Measurements from ENCODE around the gene FLYWCH2. TPM values are rescaled to one million over a fixed set of nuclear protein-coding genes. Genes with fewer than 3 reads are reported as not detected.

The FLYWCH2 gene
- total RNA-seq (2012; rRNA removed) (42.3 and 48.9 TPM in 2 replicates), polyA plus RNA-seq (2012; rRNA removed) (66.3 and 77.2 TPM in 2 replicates), Bru-seq, nascent RNA (percentile 57 among the genes with signal in this experiment), BruChase-seq, experiment 1, labeled RNA remaining after a 6-hour chase (percentile 75 among the genes with signal in this experiment), BruChase-seq, experiment 2, labeled RNA remaining after a 2-hour chase (percentile 68 among the genes with signal in this experiment)
- polyA plus RNA-seq (2012; cell fraction: cytosol; rRNA removed) = 131 and 168 TPM in 2 replicates
- polyA plus RNA-seq (2012; cell fraction: nucleus; rRNA removed; ENCODE audit: low replicate concordance) = 22.4 and 65.5 TPM in 2 replicates
- long read RNA-seq, transcript FLYWCH2-202 (4 exons, 1,036 nt) = major isoform, 18 of 27 reads
- long read RNA-seq, partial matches to known transcripts = 3 of 27 reads
- long read RNA-seq, other reads (novel, unspliced or antisense) = 5 of 27 reads

GRCh38 chr16:2882650-2883457, at the start of gene FLYWCH2:
Gene FLYWCH2, plus strand, starts transcription at chr16:2883215. Its CDS starts 13,235 bp downstream, at chr16:2896450.
- in situ Hi-C loops (cut with MboI; ENCODE audit: low sequenced_read_pairs) = no loop called here
- peak within 1 kb of the TSS; percentile 94 for H3K4me2 ChIP-seq (ENCODE audit: low read depth, low read length)

More at GRCh38 chr16:2882650-2883457, at the start of gene FLYWCH2:
- Histone ChIP-seq H2BK20ac (ENCODE audit: low read depth, low read length) (no peak within 1 kb of the TSS), H2BK5ac (ENCODE audit: low read depth, low read length, poor library complexity, severe bottlenecking) (peak within 1 kb of the TSS; percentile 77), H4K91ac (ENCODE audit: insufficient read depth, low read depth, low read length) (peak within 1 kb of the TSS; percentile 73), H3K18ac (ENCODE audit: low read depth, low read length) (peak within 1 kb of the TSS; percentile 12; the same call in 1 of the 2 replicates), H3K4me3 (ENCODE audit: insufficient read depth, low read depth, low read length) (peak within 1 kb of the TSS; percentile 49), H3K9ac (ENCODE audit: low read depth, low read length) (peak within 1 kb of the TSS; percentile 75), H3K56ac (ENCODE audit: extremely low read depth, insufficient read depth, low read length) (peak within 1 kb of the TSS; percentile 57), H3K9me3 (ENCODE audit: control insufficient read depth, insufficient read depth, low read length) (no peaks in the 10 kb centered on the region; the same call in 1 of the 2 replicates), H3K27ac (ENCODE audit: insufficient read depth, low read length) (peak within 1 kb of the TSS; percentile 83), H3K4me1 (ENCODE audit: control insufficient read depth, insufficient read depth, low read length) (peaks cover 4% of the 10 kb centered on the region), H3K27me3 (ENCODE audit: control insufficient read depth, insufficient read depth, low read length) (no peaks in the 10 kb centered on the region), H2AFZ (replicated peaks; ENCODE audit: low read length, poor library complexity) (peak within 1 kb of the TSS; percentile 98), H3K4ac (ENCODE audit: low read depth, low read length) (peak within 1 kb of the TSS; percentile 83), H3K9me1 (ENCODE audit: insufficient read depth, low read length) (peaks cover 4% of the 10 kb centered on the region; the same call in 1 of the 2 replicates), H3K36me3 (ENCODE audit: control insufficient read depth, insufficient read depth, low read length) (no peaks in the 10 kb centered on the region), H3K79me1 (ENCODE audit: low read depth in 1 of 2, low read length in 2 of 2) (peaks cover 9 to 23% of the 10 kb centered on the region in 2 experiments), H4K8ac (ENCODE audit: low read depth in 2 of 2, low read length in 2 of 2) (peak within 1 kb of the TSS; percentile 59 to 91), H4K5ac (ENCODE audit: low read depth, low read length) (peak within 1 kb of the TSS; percentile 34; the same call in 1 of the 2 replicates), H2BK15ac (ENCODE audit: low read depth, low read length) (peak within 1 kb of the TSS; percentile 25; the same call in 1 of the 3 replicates), H3K14ac (replicated peaks; ENCODE audit: low read depth, low read length) (peak within 1 kb of the TSS; percentile 66), H2AK9ac (replicated peaks; ENCODE audit: low read depth, low read length, poor library complexity) (peak within 1 kb of the TSS; percentile 86), H2AK5ac (ENCODE audit: low read depth, low read length) (peak within 1 kb of the TSS; percentile 83), H3K23ac (ENCODE audit: low read depth, low read length) (peak within 1 kb of the TSS; percentile 87), H2BK120ac (ENCODE audit: low read depth, low read length) (no peak within 1 kb of the TSS), H4K20me1 (ENCODE audit: insufficient read depth, low read length) (no peaks in the 10 kb centered on the region)
- CTCF ChIA-PET = interaction anchor here (1.0 to 1.2 kb wide), 3 partner anchors 24 to 87 kb away, joined by 3 to 5 read pairs (median 5); partner anchors contain the start of gene PAQR4
- peak; percentile 98 for DNase-seq
- ATAC-seq (ENCODE audit: low read depth) = peak; percentile 97
- WGBS, 2 experiments (ENCODE audit: extremely low coverage in 2 of 2, insufficient read length in 1 of 2) = 1% methylated on average over 21 of the region's 73 CpGs; no CpG with 5 or more reads in 1 of the 2 experiments
- no TSS peak for BruUV-seq (replicated peaks)
- dilution Hi-C loops (cut with HindIII; ENCODE audit: low sequenced_read_pairs, unreplicated experiment) (no loop called here), intact Hi-C loops (cut with micrococcal nuclease) (loop anchor here (1.0 kb wide), 1 partner anchor 21 kb away; no protein-coding TSS in a partner anchor)
- TF ChIP-seq FOS (IDR thresholded peaks at IDR 0.05; ENCODE audit: low read depth, low read length) = peak; percentile 36; the same call in 1 of the 2 replicates
- peak; percentile 80; the same call in 1 of the 2 replicates for TF ChIP-seq BHLHE40 (IDR thresholded peaks at IDR 0.05; ENCODE audit: low read depth, low read length)
- peak; percentile 70; the same call in 1 of the 2 replicates for TF ChIP-seq MAZ (IDR thresholded peaks at IDR 0.05; ENCODE audit: borderline replicate concordance, low read depth, low read length)
- TF ChIP-seq USF2 (IDR thresholded peaks at IDR 0.05; ENCODE audit: low read depth, low read length) = peak; percentile 61
- no peak for TF ChIP-seq ELK1 (IDR thresholded peaks at IDR 0.05; ENCODE audit: borderline replicate concordance, low read depth, low read length)
- TF ChIP-seq RAD21 (IDR thresholded peaks at IDR 0.05; ENCODE audit: low read length) = no peak
- no peak for TF ChIP-seq RCOR1 (IDR thresholded peaks at IDR 0.05; ENCODE audit: insufficient replicate concordance, low read length)
- TF ChIP-seq MXI1 (IDR thresholded peaks at IDR 0.05; ENCODE audit: borderline replicate concordance, low read depth, low read length) = peak; percentile 26; the same call in 1 of the 2 replicates
- TF ChIP-seq RFX5 (IDR thresholded peaks at IDR 0.05; ENCODE audit: low read depth, low read length) = 0 out of 2 replicates have a peak, but pooled peaks have one; percentile 30
- no peak for TF ChIP-seq CHD1 (IDR thresholded peaks at IDR 0.05; ENCODE audit: low read depth, low read length)
- TF ChIP-seq POLR2A (IDR thresholded peaks at IDR 0.05; ENCODE audit: low read depth, low read length) = peak; percentile 52
- TF ChIP-seq NFE2L2 (IDR thresholded peaks at IDR 0.05; ENCODE audit: low read depth, low read length) = no peak
- no peak for TF ChIP-seq MAFK (IDR thresholded peaks at IDR 0.05; ENCODE audit: low read depth, low read length)
- TF ChIP-seq CEBPB (IDR thresholded peaks at IDR 0.05; ENCODE audit: low read depth, low read length) = no peak
- POLR2A ChIA-PET (ENCODE audit: unreplicated experiment) = interaction anchor here (0.6 kb wide), 1 partner anchor 262 kb away, joined by 3 read pairs; no protein-coding TSS in a partner anchor
